GM12874 (cell line): Measurements from ENCODE around the gene ASCC2.

Experiments used
- TF ChIP-seq, protein P1 (sequence below): IDR thresholded peaks from 2 replicates; pipeline ENCODE4 v1.5.1; 2011; ENCODE audit warnings: low read depth, mild to moderate bottlenecking, control low read depth, low read length, moderate library complexity; ENCODE audit not compliant: insufficient read depth

The ASCC2 gene

DNA sequence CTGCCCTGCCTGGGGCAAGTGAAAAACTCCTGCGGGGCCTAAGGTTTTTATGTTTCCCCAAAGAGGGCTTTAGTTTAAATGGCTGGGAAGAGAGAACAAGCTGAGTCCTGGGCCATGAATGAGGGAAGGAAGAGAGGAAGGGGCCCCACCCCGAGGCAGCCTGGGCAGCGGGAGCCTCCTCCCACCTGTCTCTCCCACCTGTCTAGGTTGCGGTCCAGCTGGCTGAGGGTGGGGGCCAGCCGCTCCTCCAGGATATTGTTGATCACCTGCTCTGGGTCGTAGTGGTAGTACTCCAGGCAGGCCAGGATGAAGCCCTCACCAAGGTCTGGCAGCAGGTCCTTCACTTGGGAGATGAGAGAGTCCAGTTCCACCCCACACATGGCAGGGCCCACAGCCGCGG lies 36.3 kb downstream of the ASCC2 start:
- TF ChIP-seq, protein P1, sequence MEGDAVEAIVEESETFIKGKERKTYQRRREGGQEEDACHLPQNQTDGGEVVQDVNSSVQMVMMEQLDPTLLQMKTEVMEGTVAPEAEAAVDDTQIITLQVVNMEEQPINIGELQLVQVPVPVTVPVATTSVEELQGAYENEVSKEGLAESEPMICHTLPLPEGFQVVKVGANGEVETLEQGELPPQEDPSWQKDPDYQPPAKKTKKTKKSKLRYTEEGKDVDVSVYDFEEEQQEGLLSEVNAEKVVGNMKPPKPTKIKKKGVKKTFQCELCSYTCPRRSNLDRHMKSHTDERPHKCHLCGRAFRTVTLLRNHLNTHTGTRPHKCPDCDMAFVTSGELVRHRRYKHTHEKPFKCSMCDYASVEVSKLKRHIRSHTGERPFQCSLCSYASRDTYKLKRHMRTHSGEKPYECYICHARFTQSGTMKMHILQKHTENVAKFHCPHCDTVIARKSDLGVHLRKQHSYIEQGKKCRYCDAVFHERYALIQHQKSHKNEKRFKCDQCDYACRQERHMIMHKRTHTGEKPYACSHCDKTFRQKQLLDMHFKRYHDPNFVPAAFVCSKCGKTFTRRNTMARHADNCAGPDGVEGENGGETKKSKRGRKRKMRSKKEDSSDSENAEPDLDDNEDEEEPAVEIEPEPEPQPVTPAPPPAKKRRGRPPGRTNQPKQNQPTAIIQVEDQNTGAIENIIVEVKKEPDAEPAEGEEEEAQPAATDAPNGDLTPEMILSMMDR: no peak

DNA sequence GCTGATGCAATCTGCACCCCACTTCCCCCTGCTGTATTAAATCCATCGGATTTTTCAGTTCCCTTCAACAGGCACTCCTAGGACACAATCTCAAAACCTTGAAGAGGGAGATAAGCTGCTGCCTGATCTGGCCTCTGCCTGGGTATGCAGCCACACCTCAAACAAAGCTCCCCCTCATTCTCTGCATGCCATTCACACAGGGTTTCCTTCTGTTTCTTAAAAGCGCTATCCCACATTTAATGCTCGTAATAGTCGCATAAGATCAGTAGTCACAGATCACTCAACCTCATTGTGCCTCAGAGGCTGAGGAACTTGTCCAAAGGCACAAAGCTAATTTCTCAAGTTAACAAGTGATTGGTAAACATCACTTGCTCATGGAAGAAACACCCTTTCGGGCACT lies 36.9 kb downstream of the ASCC2 start:
- TF ChIP-seq, protein P1: no peak

DNA sequence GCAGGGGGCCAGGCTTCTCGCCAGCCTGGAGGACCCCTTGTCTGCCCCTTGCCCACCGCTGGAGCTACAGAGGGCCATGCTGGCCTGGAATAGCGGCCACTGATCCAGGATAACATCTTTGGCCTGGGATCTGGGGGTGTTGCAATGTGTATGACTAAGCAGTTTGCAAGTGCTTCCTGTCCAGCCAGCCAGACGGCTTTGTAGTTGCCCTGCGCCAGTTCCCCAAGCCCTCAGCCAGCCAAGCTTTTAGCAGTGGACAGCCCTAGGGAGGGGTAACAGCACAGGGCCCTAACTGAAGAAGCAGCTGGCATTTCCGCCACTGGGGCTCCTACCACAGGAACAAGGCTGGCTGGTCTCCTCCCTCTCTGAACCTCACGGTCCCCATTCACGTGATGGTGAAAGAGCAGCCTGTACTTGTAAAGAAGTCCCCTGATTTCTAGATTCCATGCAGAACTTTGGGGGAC lies 38.8 kb downstream of the ASCC2 start:
- TF ChIP-seq, protein P1: no peak

DNA sequence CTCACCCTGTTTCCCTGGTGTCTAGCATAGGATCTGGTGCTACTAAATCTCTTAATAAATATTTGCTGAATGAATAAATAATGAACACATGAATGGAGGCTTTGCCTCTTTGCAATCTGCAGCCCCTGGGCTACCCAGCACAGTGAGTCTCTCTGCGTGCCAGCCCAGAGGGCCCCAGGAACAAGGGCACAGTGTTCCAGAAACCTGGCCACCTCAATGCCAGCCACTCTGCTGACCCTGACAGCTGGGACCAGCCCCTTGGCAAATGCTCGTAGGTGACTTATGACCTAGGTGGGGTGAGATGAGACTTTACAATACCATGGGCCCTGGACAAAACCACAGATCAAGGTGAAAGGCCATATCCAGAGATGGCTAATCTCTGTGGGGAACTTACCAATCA lies 39.3 kb downstream of the ASCC2 start:
- TF ChIP-seq, protein P1: no peak

DNA sequence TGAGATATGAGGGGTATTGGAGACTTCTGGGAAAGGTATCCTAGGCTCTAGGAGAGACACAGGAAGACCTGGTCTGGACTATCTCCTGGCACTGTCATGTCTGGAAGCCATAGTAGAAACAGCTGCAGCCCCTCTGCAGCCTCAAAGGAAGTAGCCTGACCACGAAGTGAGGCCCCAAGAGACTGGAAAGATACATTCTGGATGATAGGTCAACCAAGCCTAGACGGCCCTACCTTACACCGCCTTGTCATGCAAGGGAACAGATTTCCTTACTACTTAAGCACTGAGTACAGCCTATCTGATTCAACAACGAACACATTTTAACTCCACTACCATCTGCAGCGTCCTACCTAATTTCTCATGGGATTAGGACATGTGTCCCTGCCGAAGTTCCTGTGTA lies 39.8 kb downstream of the ASCC2 start:
- TF ChIP-seq, protein P1: no peak

DNA sequence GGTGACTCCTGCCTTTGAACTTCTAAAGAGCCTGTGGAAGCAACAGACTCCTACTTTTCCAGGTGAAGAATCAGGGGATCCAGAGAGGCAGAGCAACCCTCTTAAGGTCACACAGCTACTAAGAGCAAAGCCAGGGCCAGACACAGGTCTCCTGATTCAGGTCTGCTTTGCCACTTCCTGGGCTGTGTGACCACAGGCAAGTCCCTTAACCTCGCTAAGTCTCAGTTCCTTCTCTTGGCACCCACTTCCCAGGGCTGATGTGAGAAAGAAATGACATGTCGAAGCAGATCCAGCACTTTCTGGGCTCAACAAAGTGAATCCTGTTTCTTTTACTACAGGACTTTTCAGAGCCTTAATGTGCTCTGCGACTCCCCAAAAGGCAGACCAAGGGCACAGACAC lies 40.7 kb downstream of the ASCC2 start:
- TF ChIP-seq, protein P1: no peak

DNA sequence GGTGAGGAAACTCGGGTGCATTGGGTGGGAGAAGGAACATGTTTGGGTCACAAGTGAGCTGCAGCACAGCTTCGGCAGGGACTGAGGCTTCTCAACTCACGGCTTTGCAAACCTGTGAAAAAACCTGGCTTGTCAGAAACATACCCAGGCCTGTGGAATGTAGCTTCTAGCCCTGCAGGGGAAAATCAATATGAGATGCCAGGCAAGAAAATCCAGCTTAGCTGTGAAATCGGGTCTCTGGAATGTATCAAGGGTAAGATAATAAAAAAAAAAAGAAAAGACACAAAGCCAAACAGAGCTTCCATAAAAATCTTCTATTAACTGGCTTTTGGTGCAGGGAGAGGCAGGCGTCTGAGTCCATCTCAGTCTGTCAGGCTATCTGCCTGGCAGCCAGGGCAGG lies 42.4 kb downstream of the ASCC2 start:
- TF ChIP-seq, protein P1: no peak

DNA sequence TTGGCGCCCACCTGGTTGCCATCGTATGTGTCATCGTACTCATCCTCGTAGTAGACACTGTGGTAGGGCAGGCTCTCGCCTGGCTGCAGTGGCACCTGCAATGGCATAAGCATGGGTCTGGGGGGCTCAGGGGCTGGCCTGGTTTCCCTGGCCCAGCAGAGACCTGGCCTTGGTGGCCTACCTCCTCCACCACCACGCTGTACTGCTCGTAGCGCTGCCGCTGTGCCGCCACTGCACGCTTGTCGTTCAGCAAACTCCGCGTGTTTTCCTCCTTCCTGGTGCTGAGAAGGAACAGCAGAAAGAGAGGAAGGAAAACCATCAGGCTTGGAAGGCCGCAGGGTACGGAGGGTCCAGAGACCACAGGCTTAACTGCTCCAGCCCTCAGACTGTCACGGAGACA lies 44.7 kb downstream of the ASCC2 start:
- TF ChIP-seq, protein P1: no peak
